Measurements from ENCODE around the gene MYOM3.

Gene MYOM3

DNA sequence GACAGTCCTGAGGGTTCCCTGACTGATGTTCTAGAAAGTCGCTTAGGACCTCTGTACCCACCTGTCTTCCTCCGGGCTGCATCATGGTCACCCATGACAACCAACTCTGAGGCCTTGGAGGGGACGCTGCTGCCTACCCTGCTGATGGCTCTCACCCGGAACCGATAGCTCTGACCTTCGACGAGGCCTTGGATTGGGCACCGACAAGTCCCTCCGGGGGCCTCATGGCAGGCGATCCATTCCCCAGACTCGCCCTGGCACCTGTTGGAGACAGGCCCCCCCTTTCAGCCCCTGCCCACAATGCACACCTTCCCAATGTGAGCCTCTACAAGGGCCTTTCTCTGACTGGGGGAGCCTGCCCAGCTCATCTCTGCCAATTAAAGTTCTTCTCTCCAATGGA lies 21.2 kb downstream of the MYOM3 start:
- no peaks in the 10 kb centered on the region for H3K36me3 ChIP-seq (replicated peaks; ENCODE audit: insufficient read depth, low read length)
- H3K9me3 ChIP-seq (replicated peaks; ENCODE audit: insufficient read depth, low read length), result no peaks in the 10 kb centered on the region
- H3K79me2 ChIP-seq (ENCODE audit: low read length), result no peaks in the 10 kb centered on the region
- no peak overlapping the region for H3K9ac ChIP-seq (ENCODE audit: low read length)
- no peaks in the 10 kb centered on the region for H3K27me3 ChIP-seq (replicated peaks; ENCODE audit: insufficient read depth, low read length)
- no peaks in the 10 kb centered on the region for H3K4me1 ChIP-seq (ENCODE audit: low read length)
- H2AFZ ChIP-seq (ENCODE audit: low read length), result no peak overlapping the region
- H4K20me1 ChIP-seq (ENCODE audit: insufficient read depth, low read length), result no peaks in the 10 kb centered on the region
- TF ChIP-seq, protein P1, sequence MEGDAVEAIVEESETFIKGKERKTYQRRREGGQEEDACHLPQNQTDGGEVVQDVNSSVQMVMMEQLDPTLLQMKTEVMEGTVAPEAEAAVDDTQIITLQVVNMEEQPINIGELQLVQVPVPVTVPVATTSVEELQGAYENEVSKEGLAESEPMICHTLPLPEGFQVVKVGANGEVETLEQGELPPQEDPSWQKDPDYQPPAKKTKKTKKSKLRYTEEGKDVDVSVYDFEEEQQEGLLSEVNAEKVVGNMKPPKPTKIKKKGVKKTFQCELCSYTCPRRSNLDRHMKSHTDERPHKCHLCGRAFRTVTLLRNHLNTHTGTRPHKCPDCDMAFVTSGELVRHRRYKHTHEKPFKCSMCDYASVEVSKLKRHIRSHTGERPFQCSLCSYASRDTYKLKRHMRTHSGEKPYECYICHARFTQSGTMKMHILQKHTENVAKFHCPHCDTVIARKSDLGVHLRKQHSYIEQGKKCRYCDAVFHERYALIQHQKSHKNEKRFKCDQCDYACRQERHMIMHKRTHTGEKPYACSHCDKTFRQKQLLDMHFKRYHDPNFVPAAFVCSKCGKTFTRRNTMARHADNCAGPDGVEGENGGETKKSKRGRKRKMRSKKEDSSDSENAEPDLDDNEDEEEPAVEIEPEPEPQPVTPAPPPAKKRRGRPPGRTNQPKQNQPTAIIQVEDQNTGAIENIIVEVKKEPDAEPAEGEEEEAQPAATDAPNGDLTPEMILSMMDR (IDR thresholded peaks at IDR 0.05; ENCODE audit: low read length), result no peak
- no peak for TF ChIP-seq EZH2 (optimal IDR thresholded peaks at IDR 0.05; ENCODE audit: low read depth, low read length)
- TF ChIP-seq EZH2phosphoT487 (IDR thresholded peaks at IDR 0.05; ENCODE audit: low read length), result no peak
- no peaks in the 10 kb centered on the region for H3K9me2 ChIP-seq (replicated peaks; ENCODE audit: insufficient read depth, low read length)
- no peak for DNase-seq
- H3K4me3 ChIP-seq (ENCODE audit: low read length), result no peak overlapping the region
- no peak overlapping the region for H3K27ac ChIP-seq (ENCODE audit: low read length)
- H3K4me2 ChIP-seq (ENCODE audit: low read depth, low read length), result no peak overlapping the region
- no peaks in the 10 kb centered on the region for H3F3A ChIP-seq (ENCODE audit: insufficient read depth, low read length)

DNA sequence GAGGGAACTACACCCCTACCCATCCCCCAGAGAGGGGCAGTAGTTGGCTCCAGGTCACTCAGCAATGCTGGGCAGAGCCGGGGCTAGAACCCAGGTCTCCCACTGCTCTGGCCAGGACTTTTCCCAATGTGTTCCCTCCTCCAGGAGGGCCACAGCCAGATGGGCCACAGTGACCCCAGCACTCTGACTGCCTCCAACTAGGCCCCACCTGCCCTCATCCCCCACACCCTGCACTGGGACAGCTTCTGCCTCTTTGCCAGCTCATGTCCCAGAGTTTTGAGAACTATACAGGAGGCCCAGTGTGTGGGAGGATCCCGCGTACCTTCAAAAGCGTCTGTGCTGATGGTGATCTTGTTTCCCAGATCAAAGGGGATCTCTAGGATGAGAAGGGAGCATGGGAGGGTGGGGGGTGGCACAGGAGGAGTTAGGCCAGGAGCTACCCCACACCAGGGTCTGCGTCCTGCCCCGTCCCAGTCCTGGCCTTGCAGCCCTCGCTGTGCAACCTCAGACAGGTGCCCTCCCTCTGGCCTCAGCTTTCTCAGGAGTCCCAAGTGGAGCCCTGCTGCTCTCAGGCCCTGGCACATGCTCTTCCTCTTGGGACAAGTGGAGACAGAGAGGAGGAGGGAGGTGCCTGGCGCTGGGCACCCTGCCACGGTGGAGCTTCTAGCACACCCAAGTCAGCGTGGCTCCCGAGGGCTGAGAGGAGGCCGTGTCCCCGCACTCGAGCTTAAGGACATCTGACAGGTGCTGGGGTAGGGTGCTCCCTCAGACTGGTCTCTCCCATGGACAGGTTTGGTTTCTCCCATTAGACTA lies 22.0 kb downstream of the MYOM3 start:
- H3K27ac ChIP-seq (ENCODE audit: low read length), result no peak overlapping the region
- H3K79me2 ChIP-seq (ENCODE audit: low read length), result no peaks in the 10 kb centered on the region
- H3K4me1 ChIP-seq (ENCODE audit: low read length), result no peaks in the 10 kb centered on the region
- no peak overlapping the region for H3K4me3 ChIP-seq (ENCODE audit: low read length)
- no peaks in the 10 kb centered on the region for H3K9me3 ChIP-seq (replicated peaks; ENCODE audit: insufficient read depth, low read length)
- H3K9ac ChIP-seq (ENCODE audit: low read length), result no peak overlapping the region
- no peak for TF ChIP-seq EZH2 (optimal IDR thresholded peaks at IDR 0.05; ENCODE audit: low read depth, low read length)
- TF ChIP-seq, protein P1 (IDR thresholded peaks at IDR 0.05; ENCODE audit: low read length), result no peak
- no peak for TF ChIP-seq EZH2phosphoT487 (IDR thresholded peaks at IDR 0.05; ENCODE audit: low read length)
- no peaks in the 10 kb centered on the region for H3F3A ChIP-seq (ENCODE audit: insufficient read depth, low read length)
- H3K36me3 ChIP-seq (replicated peaks; ENCODE audit: insufficient read depth, low read length), result no peaks in the 10 kb centered on the region
- H2AFZ ChIP-seq (ENCODE audit: low read length), result no peak overlapping the region
- H3K27me3 ChIP-seq (replicated peaks; ENCODE audit: insufficient read depth, low read length), result no peaks in the 10 kb centered on the region
- H3K9me2 ChIP-seq (replicated peaks; ENCODE audit: insufficient read depth, low read length), result no peaks in the 10 kb centered on the region
- no peak for DNase-seq
- H4K20me1 ChIP-seq (ENCODE audit: insufficient read depth, low read length), result no peaks in the 10 kb centered on the region
- no peak overlapping the region for H3K4me2 ChIP-seq (ENCODE audit: low read depth, low read length)

DNA sequence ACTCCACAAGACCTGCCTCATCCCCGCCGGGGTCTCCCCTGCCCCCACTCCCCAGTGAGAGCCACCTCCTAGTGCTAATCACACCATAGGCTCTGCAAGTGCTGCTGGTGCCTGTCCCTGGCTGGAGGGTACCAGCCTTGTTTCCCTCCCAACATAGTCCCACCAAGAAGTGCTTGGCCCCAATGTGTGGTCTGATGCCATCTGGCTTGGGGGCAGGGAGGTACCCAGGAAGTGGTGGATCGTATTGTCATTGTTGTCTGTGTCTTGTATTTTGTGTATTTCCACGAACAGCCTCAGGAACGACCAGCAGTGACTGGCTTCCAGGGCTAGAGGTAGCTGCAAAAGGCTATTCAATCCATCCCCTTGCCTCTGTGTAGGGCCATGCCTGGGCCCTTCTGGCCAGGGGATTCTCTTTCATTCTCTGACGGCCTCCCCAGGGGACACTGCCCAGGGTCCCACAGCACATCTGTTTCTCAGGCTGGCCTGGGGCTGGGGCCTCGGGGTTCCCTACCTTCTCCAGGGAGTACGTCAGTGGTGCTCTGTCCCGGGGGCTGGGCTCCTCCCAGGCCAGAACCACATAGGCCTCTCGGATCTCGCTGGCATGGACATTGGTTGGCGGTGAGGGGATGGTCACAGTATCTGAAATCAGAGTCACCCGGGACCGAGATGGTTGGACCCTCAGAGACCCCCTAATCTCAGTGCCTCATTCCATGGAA lies 22.8 kb downstream of the MYOM3 start:
- H2AFZ ChIP-seq (ENCODE audit: low read length), result no peak overlapping the region
- no peaks in the 10 kb centered on the region for H3K9me3 ChIP-seq (replicated peaks; ENCODE audit: insufficient read depth, low read length)
- H3K4me2 ChIP-seq (ENCODE audit: low read depth, low read length), result no peak overlapping the region
- no peaks in the 10 kb centered on the region for H3K27me3 ChIP-seq (replicated peaks; ENCODE audit: insufficient read depth, low read length)
- H3F3A ChIP-seq (ENCODE audit: insufficient read depth, low read length), result no peaks in the 10 kb centered on the region
- TF ChIP-seq, protein P1 (IDR thresholded peaks at IDR 0.05; ENCODE audit: low read length), result no peak
- TF ChIP-seq EZH2 (optimal IDR thresholded peaks at IDR 0.05; ENCODE audit: low read depth, low read length) (no peak), EZH2phosphoT487 (IDR thresholded peaks at IDR 0.05; ENCODE audit: low read length) (no peak)
- H3K4me3 ChIP-seq (ENCODE audit: low read length), result no peak overlapping the region
- H3K9ac ChIP-seq (ENCODE audit: low read length), result no peak overlapping the region
- no peak overlapping the region for H3K27ac ChIP-seq (ENCODE audit: low read length)
- no peaks in the 10 kb centered on the region for H3K36me3 ChIP-seq (replicated peaks; ENCODE audit: insufficient read depth, low read length)
- H3K79me2 ChIP-seq (ENCODE audit: low read length), result no peaks in the 10 kb centered on the region
- H4K20me1 ChIP-seq (ENCODE audit: insufficient read depth, low read length), result no peaks in the 10 kb centered on the region
- H3K4me1 ChIP-seq (ENCODE audit: low read length), result no peaks in the 10 kb centered on the region
- H3K9me2 ChIP-seq (replicated peaks; ENCODE audit: insufficient read depth, low read length), result no peaks in the 10 kb centered on the region
- DNase-seq, result no peak
